DOHH2 (cell line): ENCODE data around the gene LIN37.

Source experiments
- CTCF ChIP-seq: fragments of 200-600 bp; sonication (generic); IDR thresholded peaks from one replicate; pipeline ENCODE4 v1.5.1; 2014; ENCODE audit warnings: antibody characterized with exemption, mild to moderate bottlenecking, low read depth, low read length; ENCODE audit not compliant: poor library complexity, severe bottlenecking
- EZH2phosphoT487 ChIP-seq: fragments of 200-600 bp; sonication (generic); IDR thresholded peaks from 2 replicates; pipeline ENCODE4 v1.6.1; 2017; ENCODE audit warnings: borderline replicate concordance, mild to moderate bottlenecking, antibody characterized with exemption, low read length, moderate library complexity, mixed read lengths

GRCh38 chr19:35759697-35760096, 11.3 kb downstream of the LIN37 start:
- no peak for TF ChIP-seq CTCF
- TF ChIP-seq EZH2phosphoT487: no peak
